Stimulated activated CD8-positive, alpha-beta memory T cell treated with anti-CD3 and anti-CD28 coated beads, Interleukin-12 subunit alpha, Interleukin-12 subunit beta, amount 100 ng/mL, for 24 hours (primary cell): ENCODE measurements around the gene EMX2.
"Not testable (repeated sequence)": the region's sequence is repeated elsewhere in the genome, so short reads cannot be mapped to it uniquely, and the experiment has no call there.

Experiments
- DNase-seq: peaks from one replicate; pipeline ENCODE4 v3.0.0-alpha.2; 2020; ENCODE audit errors: extremely low read depth

EMX2 gene

GRCh38 chr10:117542706-117543224 is at the start of gene EMX2:
TSS of gene EMX2 (plus strand) at chr10:117542746. CDS start at chr10:117543268, 522 bp downstream.
- DNase-seq, result no peak

GRCh38 chr10:117496031-117496430 is 46.5 kb upstream of the EMX2 start:
- DNase-seq, result no peak

GRCh38 chr10:117496616-117497028 is 45.9 kb upstream of the EMX2 start:
- DNase-seq, result peak; percentile 35

- DNase-seq, result no peak
Observed at GRCh38 chr10:117497736-117498135, 44.8 kb upstream of the EMX2 start.

GRCh38 chr10:117499248-117500105 is 43.1 kb upstream of the EMX2 start:
- DNase-seq, result no peak

- DNase-seq, result no peak
Observed at GRCh38 chr10:117500456-117500855, 42.1 kb upstream of the EMX2 start.

GRCh38 chr10:117501460-117502035 is 41.0 kb upstream of the EMX2 start:
- no peak for DNase-seq

GRCh38 chr10:117502421-117503243 is 39.9 kb upstream of the EMX2 start:
- DNase-seq, result no peak

- DNase-seq, result no peak
Observed at GRCh38 chr10:117503244-117504205, 39.0 kb upstream of the EMX2 start.

- no peak for DNase-seq
Observed at GRCh38 chr10:117504562-117504961, 38.0 kb upstream of the EMX2 start.

GRCh38 chr10:117507081-117507480 is 35.5 kb upstream of the EMX2 start:
- not testable (repeated sequence) for DNase-seq

GRCh38 chr10:117509573-117509972 is 33.0 kb upstream of the EMX2 start:
- no peak for DNase-seq

GRCh38 chr10:117511601-117512390 is 30.8 kb upstream of the EMX2 start:
- DNase-seq, result no peak

GRCh38 chr10:117514971-117515370 is 27.6 kb upstream of the EMX2 start:
- no peak for DNase-seq

GRCh38 chr10:117516681-117517080 is 25.9 kb upstream of the EMX2 start:
- no peak for DNase-seq

GRCh38 chr10:117518246-117518645 is 24.3 kb upstream of the EMX2 start:
- no peak for DNase-seq

GRCh38 chr10:117519286-117519685 is 23.3 kb upstream of the EMX2 start:
- DNase-seq, result no peak

GRCh38 chr10:117519879-117520278 is 22.7 kb upstream of the EMX2 start:
- no peak for DNase-seq

- DNase-seq, result no peak
Observed at GRCh38 chr10:117530791-117531190, 11.8 kb upstream of the EMX2 start.

- DNase-seq, result no peak
Observed at GRCh38 chr10:117531371-117532002, 11.1 kb upstream of the EMX2 start.
